ENCODE data around the gene GNAS. TPM values are rescaled to one million over a fixed set of nuclear protein-coding genes. Genes with fewer than 3 reads are reported as not detected.

Gene GNAS
- total and polyA plus RNA-seq, 10 of the 15 experiments (the other 5 are each of a cell fraction or from before 2014, with no cell fraction given), result 209 to 950 (median 394) TPM

GRCh38 chr20:58900397-58900796 is 47.9 kb downstream of the GNAS start:
- intact Hi-C loops (cut with micrococcal nuclease; ENCODE audit: unreplicated experiment) (no loop called here), in situ Hi-C loops (cut with MboI) (no loop called here)
- ChIA-PET SMC1A (ENCODE audit: uncharacterized antibody, unreplicated experiment) (interaction anchor here (0.8 to 1.3 kb wide), 3 partner anchors 14 to 79 kb away, joined by 3 to 5 read pairs (median 5); no protein-coding TSS in a partner anchor), CTCF (no interaction called here), RAD21 (ENCODE audit: unreplicated experiment) (no interaction called here), POLR2A (no interaction called here)
- H3K4me2 ChIP-seq (ENCODE audit: control insufficient read depth, insufficient read depth), result peak overlapping the region; percentile 22; the same call in 1 of the 2 replicates
- no peak overlapping the region for H3K4me3 ChIP-seq
- no peaks in the 10 kb centered on the region for H3K9me3 ChIP-seq (replicated peaks; ENCODE audit: control insufficient read depth, insufficient read depth, low read length)
- H3K4me1 ChIP-seq (ENCODE audit: control insufficient read depth, insufficient read depth, low read length), result peaks cover 25% of the 10 kb centered on the region
- TF ChIP-seq POLR2AphosphoS2 (IDR thresholded peaks at IDR 0.05; ENCODE audit: low read depth, low read length) (peak; percentile 68; the same call in 1 of the 2 replicates), E2F4 (IDR thresholded peaks at IDR 0.05; ENCODE audit: low read depth, low read length) (no peak)
- H3K27ac ChIP-seq (ENCODE audit: control insufficient read depth, insufficient read depth), result no peak overlapping the region
- no TSS peak for BruUV-seq (replicated peaks)
- no peaks in the 10 kb centered on the region for H4K20me1 ChIP-seq (ENCODE audit: control insufficient read depth, insufficient read depth)
- DNase-seq (ENCODE audit: low read depth, low spot score), result no peak
- no peak overlapping the region for H3K9ac ChIP-seq (ENCODE audit: control insufficient read depth, insufficient read depth, low read length)
- no peak for FAIRE-seq
- peaks cover 85% of the 10 kb centered on the region for H3K79me2 ChIP-seq (ENCODE audit: control insufficient read depth, insufficient read depth, low read length)
- no peak for ATAC-seq
- 89% methylated on average over 7 of the region's 7 CpGs for WGBS (ENCODE audit: insufficient coverage, insufficient replicate concordance, low lambda C conversion rate, missing lambda C conversion rate)
- no peaks in the 10 kb centered on the region for H3K27me3 ChIP-seq (replicated peaks in 1 of 2; ENCODE audit: control insufficient read depth in 2 of 2, insufficient read depth in 2 of 2, low read length in 1 of 2)
- H2AFZ ChIP-seq (ENCODE audit: control insufficient read depth, low read depth, low read length), result no peak overlapping the region
- peaks cover 8 to 54% of the 10 kb centered on the region in 2 experiments for H3K36me3 ChIP-seq (ENCODE audit: control insufficient read depth in 2 of 2, insufficient read depth in 2 of 2, low read length in 1 of 2)

- H4K20me1 ChIP-seq (ENCODE audit: control insufficient read depth, insufficient read depth), result no peaks in the 10 kb centered on the region
- no peak for ATAC-seq
- peaks cover 32% of the 10 kb centered on the region for H3K4me1 ChIP-seq (ENCODE audit: control insufficient read depth, insufficient read depth, low read length)
- H3K9me3 ChIP-seq (replicated peaks; ENCODE audit: control insufficient read depth, insufficient read depth, low read length), result no peaks in the 10 kb centered on the region
- intact Hi-C loops (cut with micrococcal nuclease; ENCODE audit: unreplicated experiment), result no loop called here
- WGBS (ENCODE audit: insufficient coverage, insufficient replicate concordance, low lambda C conversion rate, missing lambda C conversion rate), result 75% methylated on average over 19 of the region's 19 CpGs
- H3K9ac ChIP-seq (ENCODE audit: control insufficient read depth, insufficient read depth, low read length), result no peak overlapping the region
- peaks cover 72% of the 10 kb centered on the region for H3K79me2 ChIP-seq (ENCODE audit: control insufficient read depth, insufficient read depth, low read length)
- FAIRE-seq, result no peak
- DNase-seq (ENCODE audit: low read depth, low spot score), result no peak
- ChIA-PET CTCF (interaction anchor here (0.6 to 1.3 kb wide), 2 partner anchors 32 to 130 kb away, joined by 3 to 4 read pairs; partner anchors contain the start of gene ATP5F1E), RAD21 (ENCODE audit: unreplicated experiment) (no interaction called here), SMC1A (ENCODE audit: uncharacterized antibody, unreplicated experiment) (interaction anchor here (1.1 kb wide), 2 partner anchors 70 to 80 kb away, joined by 3 read pairs; no protein-coding TSS in a partner anchor), POLR2A (interaction anchor here (0.6 kb wide), 1 partner anchor 1552 kb away, joined by 3 read pairs; no protein-coding TSS in a partner anchor)
- in situ Hi-C loops (cut with MboI), result no loop called here
- H3K4me3 ChIP-seq, result no peak overlapping the region
- peaks cover 10 to 55% of the 10 kb centered on the region in 2 experiments for H3K36me3 ChIP-seq (ENCODE audit: control insufficient read depth in 2 of 2, insufficient read depth in 2 of 2, low read length in 1 of 2)
- no peaks in the 10 kb centered on the region for H3K27me3 ChIP-seq (replicated peaks in 1 of 2; ENCODE audit: control insufficient read depth in 2 of 2, insufficient read depth in 2 of 2, low read length in 1 of 2)
- H3K27ac ChIP-seq (ENCODE audit: control insufficient read depth, insufficient read depth), result no peak overlapping the region
- BruUV-seq (replicated peaks), result no TSS peak
- no peak for TF ChIP-seq STAT3 (IDR thresholded peaks at IDR 0.05; ENCODE audit: low read depth, low read length)
- no peak for TF ChIP-seq ZBTB40 (IDR thresholded peaks at IDR 0.05; ENCODE audit: borderline replicate concordance)
- TF ChIP-seq EGR1 (IDR thresholded peaks at IDR 0.05; ENCODE audit: borderline replicate concordance in 1 of 2, low read depth in 2 of 2, low read length in 2 of 2), result no peak
- TF ChIP-seq POLR2AphosphoS2 (IDR thresholded peaks at IDR 0.05; ENCODE audit: low read depth, low read length), result 0 out of 2 replicates have a peak, but pooled peaks have one; percentile 47
- peak; percentile 61; the same call in 1 of the 2 replicates for TF ChIP-seq POLR2AphosphoS5 (IDR thresholded peaks at IDR 0.05; ENCODE audit: low read length)
- TF ChIP-seq SIN3A (IDR thresholded peaks at IDR 0.05; ENCODE audit: low read depth, low read length), result no peak
- no peak overlapping the region for H2AFZ ChIP-seq (ENCODE audit: control insufficient read depth, low read depth, low read length)
- 0 out of 2 replicates have a peak overlapping the region, but pooled peaks have one; percentile 9 for H3K4me2 ChIP-seq (ENCODE audit: control insufficient read depth, insufficient read depth)
Observed at GRCh38 chr20:58901488-58902402, 49.2 kb downstream of the GNAS start.
